ENCODE measurements around the gene PRLH.

The PRLH gene

GRCh38 chr2:237596520-237597195 lies 30.3 kb downstream of the PRLH start:
- Histone ChIP-seq H3K27me3 (ENCODE audit: insufficient read depth, low read length, poor library complexity, severe bottlenecking) (no peaks in the 10 kb centered on the region), H3K79me2 (ENCODE audit: insufficient read depth, low read length) (no peaks in the 10 kb centered on the region), H3K4me1 (ENCODE audit: insufficient read depth, low read length, poor library complexity, severe bottlenecking) (peaks cover 7% of the 10 kb centered on the region), H3K4me3 (ENCODE audit: low read length, poor library complexity, severe bottlenecking) (no peak overlapping the region), H3K9ac (ENCODE audit: low read depth, low read length, poor library complexity, severe bottlenecking) (no peak overlapping the region), H4K20me1 (ENCODE audit: insufficient read depth, low read length, poor library complexity, severe bottlenecking) (no peaks in the 10 kb centered on the region), H3K9me2 (replicated peaks; ENCODE audit: low read depth, low read length) (no peaks in the 10 kb centered on the region), H3K9me3 (ENCODE audit: insufficient read depth, low read depth, low read length) (no peaks in the 10 kb centered on the region), H3K36me3 (ENCODE audit: insufficient read depth, low read length) (no peaks in the 10 kb centered on the region), H3K4me2 (ENCODE audit: low read depth, low read length, poor library complexity, severe bottlenecking) (no peak overlapping the region), H3F3A (ENCODE audit: low read depth) (no peaks in the 10 kb centered on the region), H2AFZ (ENCODE audit: low read length) (no peak overlapping the region)
- no peak for TF ChIP-seq EZH2phosphoT487 (IDR thresholded peaks at IDR 0.05; ENCODE audit: borderline replicate concordance)
- TF ChIP-seq CTCF (conservative IDR thresholded peaks at IDR 0.05; ENCODE audit: low read length): no peak

- Histone ChIP-seq H3K4me1 (ENCODE audit: insufficient read depth, low read length, poor library complexity, severe bottlenecking) (peaks cover 14% of the 10 kb centered on the region), H3K27me3 (ENCODE audit: insufficient read depth, low read length, poor library complexity, severe bottlenecking) (no peaks in the 10 kb centered on the region), H3K4me2 (ENCODE audit: low read depth, low read length, poor library complexity, severe bottlenecking) (no peak overlapping the region), H2AFZ (ENCODE audit: low read length) (no peak overlapping the region), H3K4me3 (ENCODE audit: low read length, poor library complexity, severe bottlenecking) (no peak overlapping the region), H3K9me3 (ENCODE audit: insufficient read depth, low read depth, low read length) (no peaks in the 10 kb centered on the region), H3K36me3 (ENCODE audit: insufficient read depth, low read length) (no peaks in the 10 kb centered on the region), H3F3A (ENCODE audit: low read depth) (no peaks in the 10 kb centered on the region), H3K79me2 (ENCODE audit: insufficient read depth, low read length) (no peaks in the 10 kb centered on the region), H4K20me1 (ENCODE audit: insufficient read depth, low read length, poor library complexity, severe bottlenecking) (no peaks in the 10 kb centered on the region), H3K9me2 (replicated peaks; ENCODE audit: low read depth, low read length) (no peaks in the 10 kb centered on the region), H3K9ac (ENCODE audit: low read depth, low read length, poor library complexity, severe bottlenecking) (no peak overlapping the region)
- TF ChIP-seq CTCF (conservative IDR thresholded peaks at IDR 0.05; ENCODE audit: low read length): no peak
- no peak for TF ChIP-seq EZH2phosphoT487 (IDR thresholded peaks at IDR 0.05; ENCODE audit: borderline replicate concordance)
Observed at GRCh38 chr2:237597196-237598145, 31.1 kb downstream of the PRLH start.

DNA sequence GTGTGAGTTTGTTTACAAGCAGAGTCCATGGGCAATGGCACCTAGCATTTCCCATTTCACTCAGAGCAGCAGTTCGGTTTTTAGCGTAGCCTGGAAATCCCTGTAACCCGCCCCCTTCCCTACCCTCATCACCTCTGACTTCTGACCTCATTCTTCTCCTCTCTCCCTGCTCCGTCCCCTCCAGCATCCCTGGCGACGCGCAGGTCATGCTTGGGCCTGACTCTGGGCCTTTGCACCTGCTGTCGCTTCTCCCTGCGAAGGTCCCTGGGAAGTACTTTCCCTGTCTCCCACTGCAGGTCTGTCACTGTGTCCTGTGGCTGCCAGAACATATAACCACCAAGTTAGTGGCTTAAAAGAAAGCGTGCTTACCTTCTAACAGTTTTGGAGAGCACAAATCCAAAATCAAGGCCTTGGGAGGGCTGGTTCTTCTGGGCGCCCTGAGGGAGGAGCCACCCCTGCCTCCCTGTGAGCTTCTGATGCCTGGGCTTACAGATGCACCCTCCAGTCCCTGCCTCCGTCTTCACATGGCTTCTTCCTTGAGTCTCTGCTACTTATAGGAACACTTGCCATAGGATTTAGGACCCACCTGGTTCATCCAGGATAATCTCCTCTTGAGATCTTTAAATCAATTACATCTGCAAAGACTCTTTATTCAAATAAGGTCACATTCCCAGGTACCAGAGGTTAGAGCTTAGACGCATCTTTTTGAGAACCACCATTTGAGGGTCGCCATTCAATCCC lies 32.3 kb downstream of the PRLH start:
- H3K4me2 ChIP-seq (ENCODE audit: low read depth, low read length, poor library complexity, severe bottlenecking): no peak overlapping the region
- no peak for TF ChIP-seq CTCF (conservative IDR thresholded peaks at IDR 0.05; ENCODE audit: low read length)
- TF ChIP-seq EZH2phosphoT487 (IDR thresholded peaks at IDR 0.05; ENCODE audit: borderline replicate concordance): no peak
- H3K4me1 ChIP-seq (ENCODE audit: insufficient read depth, low read length, poor library complexity, severe bottlenecking): peaks cover 25% of the 10 kb centered on the region
- H3K9ac ChIP-seq (ENCODE audit: low read depth, low read length, poor library complexity, severe bottlenecking): no peak overlapping the region
- no peaks in the 10 kb centered on the region for H3K79me2 ChIP-seq (ENCODE audit: insufficient read depth, low read length)
- H3K9me3 ChIP-seq (ENCODE audit: insufficient read depth, low read depth, low read length): no peaks in the 10 kb centered on the region
- no peaks in the 10 kb centered on the region for H4K20me1 ChIP-seq (ENCODE audit: insufficient read depth, low read length, poor library complexity, severe bottlenecking)
- H3K36me3 ChIP-seq (ENCODE audit: insufficient read depth, low read length): no peaks in the 10 kb centered on the region
- H3K27me3 ChIP-seq (ENCODE audit: insufficient read depth, low read length, poor library complexity, severe bottlenecking): no peaks in the 10 kb centered on the region
- no peaks in the 10 kb centered on the region for H3F3A ChIP-seq (ENCODE audit: low read depth)
- no peak overlapping the region for H3K4me3 ChIP-seq (ENCODE audit: low read length, poor library complexity, severe bottlenecking)
- no peaks in the 10 kb centered on the region for H3K9me2 ChIP-seq (replicated peaks; ENCODE audit: low read depth, low read length)
- H2AFZ ChIP-seq (ENCODE audit: low read length): no peak overlapping the region
